CD4-positive, alpha-beta T cell treated with Interleukin-6 for 4 hours (primary cell): ENCODE results near the gene NGRN.

Source experiments
- DNase-seq: peaks from one replicate; pipeline ENCODE4 v3.0.0-alpha.2; 2020; ENCODE audit warnings: mixed read lengths

The NGRN gene

GRCh38 chr15:90320062-90320884, 54.8 kb downstream of the NGRN start:
- peak; percentile 74 for DNase-seq

- DNase-seq = no peak
Measured at GRCh38 chr15:90320885-90321278, 55.4 kb downstream of the NGRN start.
